ENCODE data around the gene HIPK2. TPM values are rescaled to one million over a fixed set of nuclear protein-coding genes. Genes with fewer than 3 reads are reported as not detected.
A peak's percentile ranks its signal among the peaks of the same experiment; 100 is the strongest.

HIPK2 gene
- total RNA-seq, 2 experiments from 2014 or later, result 17.3 to 17.6 TPM

DNA sequence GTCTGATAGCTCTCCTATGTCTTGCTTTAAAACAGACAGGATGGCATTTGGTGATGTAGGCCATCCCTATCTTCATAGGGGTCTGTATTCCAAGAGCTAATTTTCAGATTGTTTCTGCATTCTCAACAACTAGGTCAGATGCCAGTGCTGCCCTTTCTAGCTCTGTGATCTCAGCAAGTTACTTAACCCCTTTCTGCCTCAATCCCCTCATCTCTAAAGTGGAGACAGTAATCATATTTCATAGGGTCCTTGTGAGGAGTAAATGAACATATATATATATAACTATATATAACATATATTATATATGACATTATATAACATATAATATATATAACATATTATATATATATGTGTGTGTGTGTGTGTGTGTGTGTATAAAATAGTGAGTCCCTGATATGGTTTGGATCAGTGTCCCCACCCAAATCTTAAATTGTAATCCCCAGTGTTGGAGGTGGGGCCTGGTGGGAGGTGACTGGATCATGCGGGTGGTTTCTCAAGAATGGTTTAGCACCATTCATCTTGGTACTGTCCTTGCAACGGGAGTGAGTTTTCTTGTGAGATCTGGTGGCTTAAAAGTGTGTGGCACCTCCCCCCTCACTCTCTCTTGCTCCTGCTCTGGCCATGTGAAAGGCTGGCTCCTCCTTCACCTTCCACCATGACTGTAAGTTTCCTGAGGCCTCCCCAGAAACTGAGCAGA, 45.2 kb downstream of the HIPK2 start:
- DNase-seq, result no peak
- TF ChIP-seq, protein P1, sequence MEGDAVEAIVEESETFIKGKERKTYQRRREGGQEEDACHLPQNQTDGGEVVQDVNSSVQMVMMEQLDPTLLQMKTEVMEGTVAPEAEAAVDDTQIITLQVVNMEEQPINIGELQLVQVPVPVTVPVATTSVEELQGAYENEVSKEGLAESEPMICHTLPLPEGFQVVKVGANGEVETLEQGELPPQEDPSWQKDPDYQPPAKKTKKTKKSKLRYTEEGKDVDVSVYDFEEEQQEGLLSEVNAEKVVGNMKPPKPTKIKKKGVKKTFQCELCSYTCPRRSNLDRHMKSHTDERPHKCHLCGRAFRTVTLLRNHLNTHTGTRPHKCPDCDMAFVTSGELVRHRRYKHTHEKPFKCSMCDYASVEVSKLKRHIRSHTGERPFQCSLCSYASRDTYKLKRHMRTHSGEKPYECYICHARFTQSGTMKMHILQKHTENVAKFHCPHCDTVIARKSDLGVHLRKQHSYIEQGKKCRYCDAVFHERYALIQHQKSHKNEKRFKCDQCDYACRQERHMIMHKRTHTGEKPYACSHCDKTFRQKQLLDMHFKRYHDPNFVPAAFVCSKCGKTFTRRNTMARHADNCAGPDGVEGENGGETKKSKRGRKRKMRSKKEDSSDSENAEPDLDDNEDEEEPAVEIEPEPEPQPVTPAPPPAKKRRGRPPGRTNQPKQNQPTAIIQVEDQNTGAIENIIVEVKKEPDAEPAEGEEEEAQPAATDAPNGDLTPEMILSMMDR (IDR thresholded peaks at IDR 0.05), result no peak
- H3K4me1 Mint-ChIP-seq (ENCODE audit: low read depth), result peaks cover 40% of the 10 kb centered on the region
- peaks cover 3% of the 10 kb centered on the region for H3K9me3 Mint-ChIP-seq
- CTCF ChIA-PET, result interaction anchor here (1.5 to 3.0 kb wide), 2 partner anchors 12 to 87 kb away, joined by 3 to 8 read pairs; no protein-coding TSS in a partner anchor
- no peak for ATAC-seq
- no peak overlapping the region for H3K27ac Mint-ChIP-seq
- H3K27me3 Mint-ChIP-seq, result no peaks in the 10 kb centered on the region
- intact Hi-C loops (cut with micrococcal nuclease), result no loop called here
- peaks cover 10% of the 10 kb centered on the region for H3K36me3 Mint-ChIP-seq (ENCODE audit: low read depth)
- no peak overlapping the region for H3K4me3 Mint-ChIP-seq
- POLR2A ChIA-PET, result interaction anchor here (1.1 to 1.4 kb wide), 2 partner anchors 13 to 97 kb away, joined by 3 to 4 read pairs; no protein-coding TSS in a partner anchor

DNA sequence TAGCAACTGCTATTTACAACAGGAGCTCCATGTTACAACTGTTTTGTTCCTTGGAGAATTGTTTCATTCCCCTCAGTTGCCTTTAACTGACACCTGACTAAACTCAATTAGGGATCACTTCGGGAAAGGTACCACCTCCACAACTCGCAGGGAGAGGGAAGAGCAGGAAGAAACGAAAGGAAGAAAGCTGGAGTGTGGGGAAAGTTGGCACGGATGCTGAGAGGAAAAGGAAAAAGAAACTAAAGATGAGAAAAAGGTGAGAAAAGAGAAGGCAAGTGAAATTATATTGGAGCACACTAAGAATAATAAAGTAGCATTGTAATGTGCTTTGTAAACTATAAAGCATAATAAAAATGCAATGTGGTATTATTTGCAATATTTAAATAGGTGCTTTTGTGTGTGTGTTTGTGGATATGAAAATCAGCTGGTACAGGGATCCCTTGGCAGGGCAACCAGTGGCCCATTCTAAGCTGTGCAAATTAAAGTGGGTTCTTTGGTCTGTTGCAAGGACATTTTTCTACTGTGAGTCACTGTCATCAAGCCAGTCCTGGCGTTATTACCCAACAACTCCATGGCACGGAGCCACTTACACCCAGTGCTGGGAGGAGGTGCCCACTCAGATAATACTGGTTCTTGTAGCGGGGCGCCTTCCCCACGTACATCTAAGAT, 45.9 kb downstream of the HIPK2 start:
- ChIA-PET POLR2A (interaction anchor here (1.1 to 1.4 kb wide), 2 partner anchors 12 to 96 kb away, joined by 3 to 4 read pairs; no protein-coding TSS in a partner anchor), CTCF (interaction anchor here (1.5 to 3.0 kb wide), 2 partner anchors 13 to 86 kb away, joined by 3 to 8 read pairs; no protein-coding TSS in a partner anchor)
- peaks cover 3% of the 10 kb centered on the region for H3K9me3 Mint-ChIP-seq
- H3K36me3 Mint-ChIP-seq (ENCODE audit: low read depth), result peaks cover 10% of the 10 kb centered on the region
- no peak overlapping the region for H3K4me3 Mint-ChIP-seq
- TF ChIP-seq, protein P1 (IDR thresholded peaks at IDR 0.05), result no peak
- H3K27me3 Mint-ChIP-seq, result no peaks in the 10 kb centered on the region
- H3K27ac Mint-ChIP-seq, result no peak overlapping the region
- intact Hi-C loops (cut with micrococcal nuclease), result no loop called here
- H3K4me1 Mint-ChIP-seq (ENCODE audit: low read depth), result peaks cover 40% of the 10 kb centered on the region
- ATAC-seq, result no peak
- no peak for DNase-seq

DNA sequence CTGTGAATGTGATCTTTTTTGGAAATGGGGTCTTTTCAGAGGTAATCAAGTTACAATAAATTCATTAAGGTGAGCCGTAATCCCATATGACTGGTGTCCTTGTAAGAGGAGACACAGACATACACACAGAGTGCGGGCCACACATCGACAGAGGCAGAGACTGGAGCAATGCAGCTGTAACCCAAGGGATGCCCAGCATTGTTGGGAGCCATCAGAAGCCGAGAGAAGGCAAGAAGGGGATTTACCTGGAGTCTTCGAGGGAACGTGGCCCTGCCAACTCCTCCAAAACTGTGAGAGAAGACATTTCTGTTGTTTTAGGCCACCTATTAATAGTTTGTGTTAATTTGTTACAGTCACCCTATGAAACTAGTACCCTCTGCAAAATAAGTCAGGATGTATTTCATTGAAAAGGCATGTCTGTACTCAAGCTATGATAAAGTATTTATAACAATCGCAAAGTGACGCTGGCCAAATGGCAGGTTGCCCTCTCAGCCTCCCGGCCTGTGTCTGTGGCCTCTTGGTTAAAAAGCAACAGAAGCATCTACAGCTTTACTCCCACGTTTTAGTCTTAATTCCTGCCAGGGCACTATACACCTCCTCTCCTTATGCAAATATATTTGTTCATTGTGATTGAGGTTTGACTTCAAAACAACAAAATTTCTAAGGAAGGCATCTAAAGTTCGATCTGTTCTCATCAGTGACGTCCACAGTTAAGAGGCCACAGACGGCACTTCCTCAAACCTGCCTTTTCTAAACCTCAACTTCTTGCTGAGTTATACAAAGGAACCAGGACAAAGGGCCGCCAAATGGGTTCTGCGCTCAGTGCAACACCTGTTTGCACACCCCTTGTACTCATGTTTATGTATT, 46.8 kb downstream of the HIPK2 start:
- Mint-ChIP-seq H3K36me3 (ENCODE audit: low read depth) (peaks cover 10% of the 10 kb centered on the region), H3K27ac (no peak overlapping the region), H3K4me1 (ENCODE audit: low read depth) (peaks cover 41% of the 10 kb centered on the region), H3K4me3 (no peak overlapping the region), H3K9me3 (peaks cover 3% of the 10 kb centered on the region), H3K27me3 (no peaks in the 10 kb centered on the region)
- intact Hi-C loops (cut with micrococcal nuclease), result no loop called here
- CTCF ChIA-PET, result interaction anchor here (1.5 to 3.0 kb wide), 2 partner anchors 13 to 85 kb away, joined by 3 to 8 read pairs; no protein-coding TSS in a partner anchor
- TF ChIP-seq, protein P1 (IDR thresholded peaks at IDR 0.05), result no peak
- POLR2A ChIA-PET, result interaction anchor here (1.1 to 1.4 kb wide), 2 partner anchors 11 to 95 kb away, joined by 3 to 4 read pairs; no protein-coding TSS in a partner anchor
- peak; percentile 37 for DNase-seq
- peak; percentile 69 for ATAC-seq

DNA sequence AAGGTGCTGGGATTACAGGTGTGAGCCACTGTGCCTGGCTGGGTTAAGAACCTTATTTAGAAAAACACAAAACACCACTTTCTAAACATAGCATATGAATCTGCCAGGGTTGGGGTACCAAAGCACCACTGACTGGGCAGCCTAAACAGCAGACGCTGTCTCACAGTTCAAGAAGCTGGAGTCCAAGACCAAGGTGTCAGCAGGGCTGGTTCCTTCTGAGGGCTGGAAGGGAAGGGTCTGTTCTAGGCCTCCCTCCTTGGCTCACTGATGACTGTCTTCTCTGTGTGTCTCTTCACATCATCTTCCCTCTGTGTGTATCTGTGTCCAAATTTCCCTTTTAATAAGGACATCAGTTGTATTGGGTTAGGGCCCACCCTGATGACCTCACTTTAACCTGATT, 49.6 kb downstream of the HIPK2 start:
- peaks cover 49% of the 10 kb centered on the region for H3K4me1 Mint-ChIP-seq (ENCODE audit: low read depth)
- DNase-seq (no peak), ATAC-seq (no peak)
- peaks cover 3% of the 10 kb centered on the region for H3K9me3 Mint-ChIP-seq
- ChIA-PET POLR2A (no interaction called here), CTCF (no interaction called here)
- H3K27me3 Mint-ChIP-seq, result no peaks in the 10 kb centered on the region
- intact Hi-C loops (cut with micrococcal nuclease), result no loop called here
- no peak overlapping the region for H3K4me3 Mint-ChIP-seq
- peaks cover 10% of the 10 kb centered on the region for H3K36me3 Mint-ChIP-seq (ENCODE audit: low read depth)
- TF ChIP-seq, protein P1 (IDR thresholded peaks at IDR 0.05), result no peak
- no peak overlapping the region for H3K27ac Mint-ChIP-seq

All from activated CD8-positive, alpha-beta T cell treated with anti-CD3 and anti-CD28 coated beads for 36 hours (primary cell).